Type B pancreatic cell (in vitro differentiated cells): ENCODE results near the gene GRAMD1B. TPM values are rescaled to one million over a fixed set of nuclear protein-coding genes. Genes with fewer than 3 reads are reported as not detected.

Experiments
- DNase-seq: peaks from one replicate; pipeline ENCODE4 v3.0.0; 2021; ENCODE audit warnings: mixed read lengths; ENCODE audit not compliant: unreplicated experiment; ENCODE audit errors: extremely low spot score
- H3K27ac Mint-ChIP-seq: 2 replicates; pipeline ENCODE4 v1.8.0; 2021; ENCODE audit warnings: mild to moderate bottlenecking, mixed read lengths
- H3K27me3 Mint-ChIP-seq: 2 replicates; pipeline ENCODE4 v1.8.0; 2021; ENCODE audit warnings: mixed read lengths
- H3K36me3 Mint-ChIP-seq: 2 replicates; pipeline ENCODE4 v1.8.0; 2021; ENCODE audit warnings: mixed read lengths
- H3K4me1 Mint-ChIP-seq: one replicate; pipeline ENCODE4 v1.8.0; 2021; ENCODE audit warnings: mixed read lengths; ENCODE audit not compliant: unreplicated experiment
- H3K4me3 Mint-ChIP-seq: 2 replicates; pipeline ENCODE4 v1.8.0; 2021; ENCODE audit warnings: mild to moderate bottlenecking, mixed read lengths
- H3K9me3 Mint-ChIP-seq: 2 replicates; pipeline ENCODE4 v1.8.0; 2021; ENCODE audit warnings: mixed read lengths
- total RNA-seq: library from RNA; stranded (reverse); gene quantifications from 2 replicates; pipeline ENCODE4 v1.2.1, GENCODE V29; 2021; ENCODE audit warnings: low replicate concordance
- TF ChIP-seq, protein P1 (sequence below): fragments of 200-600 bp; sonication (generic); conservative IDR thresholded peaks from 2 replicates; pipeline ENCODE4 v1.5.0; 2021; ENCODE audit warnings: antibody characterized with exemption, mild to moderate bottlenecking

GRAMD1B gene
- total RNA-seq, 1 donor from 2014 or later: 15.2 TPM

DNA sequence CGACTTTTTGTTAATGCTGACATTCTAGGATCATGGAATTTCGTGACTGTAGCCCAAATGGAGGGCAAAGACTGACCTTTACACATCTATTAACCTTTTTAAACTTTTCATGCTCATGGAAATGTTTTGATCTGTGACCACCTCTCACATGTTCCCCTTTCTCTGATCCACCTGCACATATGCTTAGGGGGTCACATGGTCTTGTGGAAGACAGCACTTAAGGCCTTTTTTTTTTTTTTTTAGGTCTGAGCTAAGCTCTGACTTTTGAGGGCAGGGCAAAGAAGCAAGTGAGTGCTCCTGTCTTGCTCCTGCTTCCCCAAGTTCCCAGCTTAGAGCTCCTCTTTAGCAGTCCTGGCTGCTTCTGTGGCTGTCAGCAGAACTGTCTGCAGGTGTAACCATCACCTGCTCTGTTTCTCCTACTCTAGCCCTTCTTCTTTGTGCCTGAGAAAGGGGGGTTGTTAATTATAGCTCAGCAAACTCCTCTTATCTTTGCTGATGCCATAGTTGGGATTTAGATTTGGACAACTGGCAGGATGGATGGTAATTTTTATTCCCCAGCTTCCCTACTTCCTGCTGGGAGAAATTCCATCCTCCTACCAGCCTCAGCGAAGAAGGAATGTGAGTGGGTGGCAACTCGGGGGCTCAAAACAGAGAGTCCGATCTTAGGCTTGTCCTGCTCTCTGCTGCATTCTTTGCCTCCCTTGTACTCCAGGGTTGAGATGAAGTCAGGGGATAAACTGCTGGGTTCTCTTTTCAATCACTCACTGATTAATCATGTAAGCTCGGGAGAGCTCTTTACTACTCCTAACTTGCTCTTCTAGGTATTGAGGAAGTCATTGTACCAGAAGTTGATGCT, 64.4 kb downstream of the GRAMD1B start:
- Mint-ChIP-seq H3K36me3 (no peaks in the 10 kb centered on the region), H3K27ac (peak overlapping the region; percentile 42), H3K9me3 (no peaks in the 10 kb centered on the region), H3K27me3 (no peaks in the 10 kb centered on the region), H3K4me1 (peaks cover 24% of the 10 kb centered on the region), H3K4me3 (no peak overlapping the region)
- DNase-seq: no peak
- TF ChIP-seq, protein P1, sequence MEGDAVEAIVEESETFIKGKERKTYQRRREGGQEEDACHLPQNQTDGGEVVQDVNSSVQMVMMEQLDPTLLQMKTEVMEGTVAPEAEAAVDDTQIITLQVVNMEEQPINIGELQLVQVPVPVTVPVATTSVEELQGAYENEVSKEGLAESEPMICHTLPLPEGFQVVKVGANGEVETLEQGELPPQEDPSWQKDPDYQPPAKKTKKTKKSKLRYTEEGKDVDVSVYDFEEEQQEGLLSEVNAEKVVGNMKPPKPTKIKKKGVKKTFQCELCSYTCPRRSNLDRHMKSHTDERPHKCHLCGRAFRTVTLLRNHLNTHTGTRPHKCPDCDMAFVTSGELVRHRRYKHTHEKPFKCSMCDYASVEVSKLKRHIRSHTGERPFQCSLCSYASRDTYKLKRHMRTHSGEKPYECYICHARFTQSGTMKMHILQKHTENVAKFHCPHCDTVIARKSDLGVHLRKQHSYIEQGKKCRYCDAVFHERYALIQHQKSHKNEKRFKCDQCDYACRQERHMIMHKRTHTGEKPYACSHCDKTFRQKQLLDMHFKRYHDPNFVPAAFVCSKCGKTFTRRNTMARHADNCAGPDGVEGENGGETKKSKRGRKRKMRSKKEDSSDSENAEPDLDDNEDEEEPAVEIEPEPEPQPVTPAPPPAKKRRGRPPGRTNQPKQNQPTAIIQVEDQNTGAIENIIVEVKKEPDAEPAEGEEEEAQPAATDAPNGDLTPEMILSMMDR: no peak

DNA sequence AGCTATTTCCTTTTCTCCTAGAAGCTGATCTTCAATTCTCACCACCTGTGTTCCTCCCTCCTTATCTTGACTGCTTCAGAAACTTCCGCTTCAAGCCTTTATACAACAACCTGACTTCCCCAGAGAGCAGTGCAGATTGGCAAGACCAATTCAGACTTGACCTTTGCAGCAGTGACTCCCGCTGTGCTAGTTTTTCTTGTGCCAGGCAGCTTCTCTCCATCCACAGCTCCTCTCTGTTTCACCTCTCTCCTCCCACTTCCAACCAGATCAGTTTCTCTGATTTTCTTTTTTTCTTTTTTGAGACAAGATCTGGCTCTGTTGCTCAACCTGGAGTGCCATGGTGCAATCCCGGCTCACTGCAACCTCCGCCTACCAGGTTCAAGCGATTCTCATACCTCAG, 74.3 kb downstream of the GRAMD1B start:
- Mint-ChIP-seq H3K27ac (no peak overlapping the region), H3K4me3 (no peak overlapping the region), H3K27me3 (no peaks in the 10 kb centered on the region), H3K9me3 (no peaks in the 10 kb centered on the region), H3K36me3 (no peaks in the 10 kb centered on the region), H3K4me1 (peaks cover 26% of the 10 kb centered on the region)
- TF ChIP-seq, protein P1: no peak
- no peak for DNase-seq

GRCh38 chr11:123505546-123506299, 75.7 kb downstream of the GRAMD1B start:
- Mint-ChIP-seq H3K27me3 (no peaks in the 10 kb centered on the region), H3K36me3 (no peaks in the 10 kb centered on the region), H3K4me1 (peaks cover 35% of the 10 kb centered on the region), H3K9me3 (no peaks in the 10 kb centered on the region), H3K4me3 (peak overlapping the region; percentile 29), H3K27ac (peak overlapping the region; percentile 8)
- DNase-seq: no peak
- TF ChIP-seq, protein P1: no peak

GRCh38 chr11:123507043-123507442, 77.0 kb downstream of the GRAMD1B start:
- H3K36me3 Mint-ChIP-seq: no peaks in the 10 kb centered on the region
- DNase-seq: no peak
- no peak overlapping the region for H3K4me3 Mint-ChIP-seq
- no peaks in the 10 kb centered on the region for H3K9me3 Mint-ChIP-seq
- no peak overlapping the region for H3K27ac Mint-ChIP-seq
- no peaks in the 10 kb centered on the region for H3K27me3 Mint-ChIP-seq
- TF ChIP-seq, protein P1: no peak
- peaks cover 48% of the 10 kb centered on the region for H3K4me1 Mint-ChIP-seq

- no peaks in the 10 kb centered on the region for H3K27me3 Mint-ChIP-seq
- peaks cover 46% of the 10 kb centered on the region for H3K4me1 Mint-ChIP-seq
- peak overlapping the region; percentile 68 for H3K27ac Mint-ChIP-seq
- peak; percentile 81 for DNase-seq
- TF ChIP-seq, protein P1: no peak
- no peaks in the 10 kb centered on the region for H3K9me3 Mint-ChIP-seq
- H3K36me3 Mint-ChIP-seq: no peaks in the 10 kb centered on the region
- H3K4me3 Mint-ChIP-seq: peak overlapping the region; percentile 58
Observed at GRCh38 chr11:123509737-123510578, 79.9 kb downstream of the GRAMD1B start.
